Esophagus squamous epithelium (tissue), 4 donors: Measurements from ENCODE around the gene FAM169A.

Experiments used
- CTCF ChIP-seq, 6 experiments: fragments of 450-650 bp in 4 of 6; fragments of 200-600 bp in 2 of 6; sonication (generic) in 2 of 6; IDR thresholded peaks; one replicate each; pipeline ENCODE4 v1.5.1; 2016 to 2019; ENCODE audit warnings: antibody characterized with exemption in 6 of 6, mild to moderate bottlenecking in 4 of 6, moderate library complexity in 4 of 6
- POLR2A ChIP-seq, 4 donors: fragments of 450-650 bp; IDR thresholded peaks; one replicate each; pipeline ENCODE4 v1.6.1; 2017; ENCODE audit warnings: antibody characterized with exemption in 4 of 4, mild to moderate bottlenecking in 4 of 4, moderate library complexity in 3 of 4

- TF ChIP-seq CTCF (IDR thresholded peaks at IDR 0.05): no peak
- TF ChIP-seq POLR2A (IDR thresholded peaks at IDR 0.05): no peak
These were observed 43.9 kb downstream of the FAM169A start for GRCh38 chr5:74822288-74822687.
